Suprapubic skin (tissue), 4 donors: Measurements from ENCODE around the gene PLA2G4B. TPM values are rescaled to one million over a fixed set of nuclear protein-coding genes. Genes with fewer than 3 reads are reported as not detected.

Experiments used
- DNase-seq, 2 donors: peaks; one replicate each; pipeline ENCODE4 v3.0.0-alpha.2; 2019; ENCODE audit warnings: low spot score in 2 of 2
- H3K27ac ChIP-seq: fragments of 200-600 bp; sonication (generic); one replicate; pipeline ENCODE4 v1.5.1; 2019
- H3K27me3 ChIP-seq: fragments of 200-600 bp; sonication (generic); one replicate; pipeline ENCODE4 v1.5.1; 2019
- H3K36me3 ChIP-seq: fragments of 200-600 bp; sonication (generic); one replicate; pipeline ENCODE4 v1.5.1; 2019
- H3K4me1 ChIP-seq: fragments of 200-600 bp; sonication (generic); one replicate; pipeline ENCODE4 v1.5.1; 2019
- H3K4me3 ChIP-seq: fragments of 200-600 bp; sonication (generic); one replicate; pipeline ENCODE4 v1.5.1; 2019; ENCODE audit warnings: mild to moderate bottlenecking
- H3K9me3 ChIP-seq: fragments of 200-600 bp; sonication (generic); one replicate; pipeline ENCODE4 v1.5.1; 2019
- CTCF ChIP-seq, 2 donors: fragments of 200-600 bp in 1 of 2; fragments of 450-650 bp in 1 of 2; sonication (generic) in 1 of 2; IDR thresholded peaks; one replicate each; pipeline ENCODE4 v1.5.1; 2016 to 2019; ENCODE audit warnings: antibody characterized with exemption in 2 of 2, mild to moderate bottlenecking in 1 of 2, moderate library complexity in 1 of 2
- EP300 ChIP-seq: sonication (generic); formaldehyde crosslinking; IDR thresholded peaks from one replicate; pipeline ENCODE4 v1.6.1; 2017; ENCODE audit warnings: antibody characterized with exemption
- POLR2A ChIP-seq, 2 donors: fragments of 450-650 bp; IDR thresholded peaks; one replicate each; pipeline ENCODE4 v1.6.1; 2017; ENCODE audit warnings: antibody characterized with exemption in 2 of 2, mild to moderate bottlenecking in 2 of 2, moderate library complexity in 2 of 2
- POLR2AphosphoS5 ChIP-seq, 3 donors: sonication (generic); formaldehyde crosslinking; IDR thresholded peaks; one replicate each; pipeline ENCODE4 v1.6.1; 2017; ENCODE audit warnings: antibody characterized with exemption in 3 of 3
- WGBS: methylation state at CpG from one replicate; pipeline ENCODE4 v1.1.5; 2018; 5-methylcytosine and 5-hydroxymethylcytosine counted together
- total RNA-seq, 4 donors: library from RNA; depleted of rRNA; stranded (reverse); fragments of >200 nt; gene quantifications; one replicate each; pipeline ENCODE4 v1.1.0, GENCODE V29; 2016

The PLA2G4B gene
- total RNA-seq, 4 donors from 2014 or later: 59.7 to 195 (median 73.7) TPM

- H3K27me3 ChIP-seq: peaks cover 9% of the 10 kb centered on the region
- H3K4me3 ChIP-seq: no peak overlapping the region
- no peaks in the 10 kb centered on the region for H3K9me3 ChIP-seq
- no peak for DNase-seq
- H3K36me3 ChIP-seq: no peaks in the 10 kb centered on the region
- TF ChIP-seq POLR2AphosphoS5 (IDR thresholded peaks at IDR 0.05): no peak
- WGBS: 77% methylated on average over 7 of the region's 7 CpGs
- H3K4me1 ChIP-seq: peaks cover 33% of the 10 kb centered on the region
- H3K27ac ChIP-seq: no peak overlapping the region
Observed at GRCh38 chr15:41884458-41884857, 45.8 kb downstream of the PLA2G4B start.

DNA sequence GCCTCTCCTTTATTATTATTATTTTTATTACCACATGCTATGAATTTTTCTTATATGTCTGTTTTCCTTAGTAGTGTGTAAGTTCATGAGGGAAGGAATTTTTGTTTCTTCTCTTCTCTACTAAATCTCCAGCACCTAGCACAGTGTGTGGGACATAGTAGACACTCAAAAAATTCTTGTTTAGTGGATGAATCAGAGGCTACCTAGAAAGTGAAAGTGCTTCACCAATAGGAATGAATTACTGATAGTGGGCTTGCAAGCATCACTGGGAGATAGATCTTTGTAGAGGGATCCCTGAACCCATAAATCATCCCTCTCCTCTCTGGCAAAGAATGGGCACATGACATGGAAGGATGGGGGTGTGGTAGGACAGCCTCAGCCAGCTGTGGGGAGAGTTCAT, 46.7 kb downstream of the PLA2G4B start:
- Histone ChIP-seq H3K9me3 (no peaks in the 10 kb centered on the region), H3K27ac (no peak overlapping the region), H3K4me3 (no peak overlapping the region), H3K4me1 (peaks cover 26% of the 10 kb centered on the region), H3K27me3 (peaks cover 6% of the 10 kb centered on the region), H3K36me3 (no peaks in the 10 kb centered on the region)
- TF ChIP-seq CTCF (IDR thresholded peaks at IDR 0.05) (no peak), EP300 (no peak), POLR2A (IDR thresholded peaks at IDR 0.05) (no peak), POLR2AphosphoS5 (IDR thresholded peaks at IDR 0.05) (no peak)
- no peak for DNase-seq

DNA sequence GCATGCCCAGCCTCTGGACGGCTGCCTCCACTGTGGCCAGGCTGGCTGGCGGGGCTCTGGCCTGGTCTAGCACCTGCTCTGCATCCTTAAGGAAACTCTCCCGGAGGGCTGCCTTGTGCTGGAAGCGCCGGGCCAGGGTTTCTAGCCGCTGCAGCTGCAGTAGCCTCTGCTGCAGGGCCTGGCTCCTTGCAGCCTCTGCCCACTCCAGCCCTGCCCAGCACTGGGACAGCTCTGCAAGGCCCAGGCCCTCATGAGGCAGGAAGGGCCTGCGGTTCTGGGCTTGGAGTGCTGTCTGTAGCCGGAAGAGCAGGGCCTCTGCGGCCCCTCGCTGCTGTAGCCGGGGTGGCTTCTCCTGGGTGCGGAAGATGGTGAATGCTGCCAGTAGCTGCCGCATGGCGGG, 47.2 kb downstream of the PLA2G4B start:
- H3K36me3 ChIP-seq: no peaks in the 10 kb centered on the region
- H3K4me1 ChIP-seq: peaks cover 21% of the 10 kb centered on the region
- 88% methylated on average over 7 of the region's 14 CpGs for WGBS
- no peak overlapping the region for H3K27ac ChIP-seq
- no peak for DNase-seq
- no peak overlapping the region for H3K4me3 ChIP-seq
- H3K9me3 ChIP-seq: no peaks in the 10 kb centered on the region
- H3K27me3 ChIP-seq: peaks cover 4% of the 10 kb centered on the region
- TF ChIP-seq EP300 (no peak), POLR2AphosphoS5 (IDR thresholded peaks at IDR 0.05) (no peak), CTCF (IDR thresholded peaks at IDR 0.05) (no peak), POLR2A (IDR thresholded peaks at IDR 0.05) (no peak)

GRCh38 chr15:41886741-41887140, 48.1 kb downstream of the PLA2G4B start:
- H3K36me3 ChIP-seq: no peaks in the 10 kb centered on the region
- peaks cover 12% of the 10 kb centered on the region for H3K4me1 ChIP-seq
- 96% methylated on average over 6 of the region's 7 CpGs for WGBS
- no peak for DNase-seq
- no peak overlapping the region for H3K27ac ChIP-seq
- H3K27me3 ChIP-seq: no peaks in the 10 kb centered on the region
- H3K9me3 ChIP-seq: no peaks in the 10 kb centered on the region
- no peak overlapping the region for H3K4me3 ChIP-seq
- TF ChIP-seq EP300: no peak
- no peak for TF ChIP-seq CTCF (IDR thresholded peaks at IDR 0.05)
- no peak for TF ChIP-seq POLR2AphosphoS5 (IDR thresholded peaks at IDR 0.05)
- no peak for TF ChIP-seq POLR2A (IDR thresholded peaks at IDR 0.05)

GRCh38 chr15:41887161-41887560, 48.5 kb downstream of the PLA2G4B start:
- TF ChIP-seq EP300 (no peak), POLR2A (IDR thresholded peaks at IDR 0.05) (no peak), POLR2AphosphoS5 (IDR thresholded peaks at IDR 0.05) (no peak), CTCF (IDR thresholded peaks at IDR 0.05) (no peak)
- Histone ChIP-seq H3K4me1 (peaks cover 8% of the 10 kb centered on the region), H3K27ac (no peak overlapping the region), H3K9me3 (no peaks in the 10 kb centered on the region), H3K27me3 (no peaks in the 10 kb centered on the region), H3K4me3 (no peak overlapping the region), H3K36me3 (no peaks in the 10 kb centered on the region)
- DNase-seq: no peak
- 98% methylated on average over 3 of the region's 10 CpGs for WGBS

DNA sequence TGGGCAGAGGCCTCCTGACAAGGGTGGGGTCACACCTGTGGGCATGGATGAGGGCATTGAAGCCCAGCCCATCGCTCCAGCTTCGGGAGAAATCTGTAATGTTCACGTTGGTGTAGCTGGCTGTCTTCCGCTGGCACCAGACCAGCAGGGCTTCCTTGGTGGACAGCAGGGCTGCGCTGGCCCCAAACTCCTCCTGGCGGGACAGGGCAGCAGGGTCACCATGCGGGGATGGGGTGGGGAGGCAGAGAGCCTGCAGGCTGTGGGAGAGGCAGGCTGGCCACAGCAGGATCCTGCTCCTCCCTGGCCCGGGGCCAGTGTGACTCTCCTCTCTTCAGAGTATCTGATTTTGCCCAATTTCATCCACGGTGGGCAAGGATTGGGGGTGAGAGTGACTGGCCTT, 49.2 kb downstream of the PLA2G4B start:
- no peaks in the 10 kb centered on the region for H3K36me3 ChIP-seq
- H3K27me3 ChIP-seq: no peaks in the 10 kb centered on the region
- no peak for DNase-seq
- no peaks in the 10 kb centered on the region for H3K9me3 ChIP-seq
- peaks cover 6% of the 10 kb centered on the region for H3K4me1 ChIP-seq
- 84% methylated on average over 2 of the region's 9 CpGs for WGBS
- TF ChIP-seq POLR2A (IDR thresholded peaks at IDR 0.05): no peak
- H3K27ac ChIP-seq: no peak overlapping the region
- H3K4me3 ChIP-seq: no peak overlapping the region
